Skin epidermis (tissue), 12 donors: ENCODE data around the gene DHX35.

Experiments
- H3K27ac ChIP-seq, 21 experiments: fragments of 200-600 bp; sonication (generic) in 11 of 21; one replicate each; pipeline ENCODE4 v1.5.0; 2020; ENCODE audit warnings: mild to moderate bottlenecking in 3 of 21, inconsistent platforms in 2 of 21, moderate library complexity in 2 of 21
- H3K4me3 ChIP-seq, 7 experiments: fragments of 200-600 bp; sonication (generic) in 2 of 7; one replicate each; pipeline ENCODE4 v1.5.0; 2020; ENCODE audit warnings: inconsistent platforms in 2 of 7, mild to moderate bottlenecking in 2 of 7, moderate library complexity in 1 of 7

DHX35 gene, protein sequence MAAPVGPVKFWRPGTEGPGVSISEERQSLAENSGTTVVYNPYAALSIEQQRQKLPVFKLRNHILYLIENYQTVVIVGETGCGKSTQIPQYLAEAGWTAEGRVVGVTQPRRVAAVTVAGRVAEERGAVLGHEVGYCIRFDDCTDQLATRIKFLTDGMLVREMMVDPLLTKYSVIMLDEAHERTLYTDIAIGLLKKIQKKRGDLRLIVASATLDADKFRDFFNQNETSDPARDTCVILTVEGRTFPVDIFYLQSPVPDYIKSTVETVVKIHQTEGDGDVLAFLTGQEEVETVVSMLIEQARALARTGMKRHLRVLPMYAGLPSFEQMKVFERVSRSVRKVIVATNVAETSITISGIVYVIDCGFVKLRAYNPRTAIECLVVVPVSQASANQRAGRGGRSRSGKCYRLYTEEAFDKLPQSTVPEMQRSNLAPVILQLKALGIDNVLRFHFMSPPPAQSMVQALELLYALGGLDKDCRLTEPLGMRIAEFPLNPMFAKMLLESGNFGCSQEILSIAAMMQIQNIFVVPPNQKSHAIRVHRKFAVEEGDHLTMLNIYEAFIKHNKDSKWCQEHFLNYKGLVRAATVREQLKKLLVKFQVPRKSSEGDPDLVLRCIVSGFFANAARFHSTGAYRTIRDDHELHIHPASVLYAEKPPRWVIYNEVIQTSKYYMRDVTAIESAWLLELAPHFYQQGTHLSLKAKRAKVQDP

DNA sequence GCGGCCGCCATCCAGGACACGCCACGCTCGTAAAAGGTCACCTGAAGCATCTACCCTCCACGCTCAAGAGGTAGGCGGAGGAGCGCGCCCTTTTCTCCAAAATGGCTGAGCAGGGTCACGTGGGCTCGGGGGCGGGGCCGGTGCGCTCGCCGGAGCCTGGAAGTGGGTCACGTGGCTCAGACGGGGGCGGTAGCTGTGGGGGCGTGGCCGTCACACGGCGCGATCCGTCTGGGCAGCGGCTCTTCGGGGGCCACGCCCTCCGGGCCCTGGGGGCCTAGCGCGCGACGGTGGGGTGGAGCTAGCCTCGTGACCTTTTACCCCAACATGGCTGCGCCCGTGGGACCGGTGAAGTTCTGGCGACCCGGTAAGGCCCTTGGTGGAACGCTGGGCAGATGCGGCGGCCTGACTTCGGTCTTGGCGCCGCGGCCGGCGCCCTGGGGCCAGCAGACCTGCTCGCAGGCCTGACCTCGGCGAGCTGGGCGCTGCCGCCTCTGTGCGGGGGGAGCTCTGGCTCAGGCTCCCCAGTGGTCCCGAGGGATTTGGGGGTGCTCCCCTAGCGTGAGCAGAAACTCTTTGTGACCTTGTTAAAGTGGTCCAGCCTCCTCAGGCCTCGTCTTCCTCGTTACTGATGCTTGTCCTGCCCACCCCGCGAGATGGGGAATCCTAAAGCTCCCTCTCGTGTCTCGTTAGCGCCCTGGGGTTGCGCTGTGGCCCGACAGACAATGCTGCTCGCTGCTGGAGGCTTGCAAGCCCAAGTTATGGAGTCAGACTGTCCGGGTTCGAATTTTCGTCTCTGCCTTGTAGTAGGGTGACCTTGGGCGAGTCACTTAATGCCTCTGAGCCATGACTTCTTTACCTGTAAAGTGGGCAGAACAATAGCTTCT, at the start of gene DHX35:
DHX35 (plus strand) TSS at position 301 of the 884 bp plus-strand sequence; CDS start at position 325, 24 bp downstream.
- peak within 1 kb of the TSS; percentile 80 to 98 (median 91) for H3K27ac ChIP-seq

DNA sequence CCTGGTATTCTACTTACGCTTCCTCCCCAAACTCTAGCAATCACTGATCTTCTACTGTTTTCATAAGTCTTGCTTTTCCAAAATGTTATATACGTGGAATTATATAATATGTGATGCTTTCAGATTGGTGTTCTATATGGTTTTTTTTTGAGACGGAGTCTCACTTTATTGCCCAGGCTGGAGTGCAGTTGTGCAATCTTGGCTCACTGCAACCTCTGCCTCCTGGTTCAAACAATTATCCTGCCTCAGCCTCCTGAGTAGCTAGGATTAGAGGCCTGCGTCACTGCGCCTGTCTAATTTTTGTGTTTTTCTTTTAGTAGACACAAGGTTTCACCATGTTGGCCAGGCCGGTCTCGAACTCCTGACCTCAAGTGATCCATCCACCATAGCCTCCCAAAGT, 46.8 kb upstream of the DHX35 start:
- Histone ChIP-seq H3K27ac (no peak overlapping the region), H3K4me3 (no peak overlapping the region)

More for the DNA sequence above, at the start of gene DHX35:
- peak within 1 kb of the TSS; percentile 85 to 100 (median 96) for H3K4me3 ChIP-seq

DNA sequence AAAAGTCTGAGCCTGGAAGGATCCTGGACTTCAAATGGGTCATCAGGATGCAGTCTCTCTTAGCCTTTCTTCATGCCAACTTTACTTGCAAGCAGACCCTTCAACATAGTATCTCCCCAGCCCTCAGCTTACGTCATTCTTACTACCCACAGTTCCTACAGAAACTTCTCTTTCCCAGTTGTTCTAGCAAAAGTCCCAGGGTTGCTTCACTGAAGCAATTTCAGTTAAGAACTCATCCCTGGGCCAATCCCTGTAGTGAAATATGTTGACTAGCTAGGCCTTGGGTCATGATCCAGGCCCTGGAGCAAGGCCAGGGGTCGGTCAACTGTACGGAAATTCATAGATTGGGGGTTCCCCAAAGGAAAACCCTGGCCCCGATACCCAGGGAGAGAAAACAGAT, 44.5 kb upstream of the DHX35 start:
- Histone ChIP-seq H3K27ac (no peak overlapping the region), H3K4me3 (no peak overlapping the region)

DNA sequence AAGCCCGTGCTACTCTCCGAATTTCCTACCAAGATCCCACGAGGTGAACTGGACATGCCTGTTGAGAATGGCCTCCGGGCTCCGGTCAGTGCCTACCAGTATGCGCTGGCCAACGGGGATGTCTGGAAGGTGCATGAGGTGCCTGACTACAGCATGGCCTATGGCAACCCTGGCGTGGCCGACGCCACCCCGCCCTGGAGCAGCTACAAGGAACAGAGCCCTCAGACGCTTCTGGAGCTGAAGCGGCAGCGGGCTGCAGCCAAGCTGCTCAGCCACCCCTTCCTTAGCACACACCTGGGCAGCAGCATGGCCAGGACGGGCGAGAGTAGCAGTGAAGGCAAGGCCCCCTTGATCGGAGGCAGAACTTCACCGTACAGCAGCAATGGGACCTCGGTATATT, 44.0 kb upstream of the DHX35 start:
- Histone ChIP-seq H3K27ac (no peak overlapping the region), H3K4me3 (no peak overlapping the region)

DNA sequence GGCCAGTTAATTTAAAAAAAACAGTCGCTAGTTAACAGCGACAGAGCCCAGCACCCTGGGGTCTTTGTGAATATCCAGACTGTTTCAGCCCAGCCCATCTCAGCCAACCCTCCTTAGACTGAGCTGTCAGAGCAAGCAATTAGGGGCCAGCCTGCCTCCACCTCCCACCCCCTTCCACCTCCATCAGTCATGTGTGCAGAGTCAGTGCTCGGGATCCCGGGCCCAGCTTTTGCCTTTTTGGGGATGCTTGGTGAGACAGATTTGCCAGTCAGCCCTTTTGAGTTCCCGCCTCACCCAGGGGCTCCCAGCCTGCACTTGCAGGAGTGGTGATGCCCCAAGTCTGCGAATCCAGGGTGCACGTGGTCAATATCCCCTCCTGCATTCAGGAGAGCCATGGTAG, 42.5 kb upstream of the DHX35 start:
- Histone ChIP-seq H3K27ac (no peak overlapping the region), H3K4me3 (no peak overlapping the region)

DNA sequence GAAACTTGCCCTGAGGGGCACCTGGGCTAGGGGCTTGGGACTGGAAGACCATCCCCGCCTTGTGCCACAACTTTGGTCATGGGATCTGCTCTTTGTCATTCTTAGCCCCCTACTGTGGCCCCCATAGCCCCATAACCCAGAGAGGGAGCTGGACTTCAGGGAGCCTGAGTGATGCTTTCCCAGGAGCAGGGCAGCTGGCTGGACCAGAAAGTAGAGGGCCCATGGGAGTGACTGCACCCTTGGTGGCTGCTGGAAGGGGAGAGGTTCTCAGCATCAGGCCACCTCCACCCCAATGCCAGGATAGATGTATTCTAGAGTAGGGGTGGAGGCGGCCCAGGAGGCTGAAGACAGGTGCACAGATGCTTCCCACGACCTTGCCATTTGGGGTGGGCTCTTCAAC, 41.7 kb upstream of the DHX35 start:
- Histone ChIP-seq H3K27ac (no peak overlapping the region), H3K4me3 (no peak overlapping the region)

DNA sequence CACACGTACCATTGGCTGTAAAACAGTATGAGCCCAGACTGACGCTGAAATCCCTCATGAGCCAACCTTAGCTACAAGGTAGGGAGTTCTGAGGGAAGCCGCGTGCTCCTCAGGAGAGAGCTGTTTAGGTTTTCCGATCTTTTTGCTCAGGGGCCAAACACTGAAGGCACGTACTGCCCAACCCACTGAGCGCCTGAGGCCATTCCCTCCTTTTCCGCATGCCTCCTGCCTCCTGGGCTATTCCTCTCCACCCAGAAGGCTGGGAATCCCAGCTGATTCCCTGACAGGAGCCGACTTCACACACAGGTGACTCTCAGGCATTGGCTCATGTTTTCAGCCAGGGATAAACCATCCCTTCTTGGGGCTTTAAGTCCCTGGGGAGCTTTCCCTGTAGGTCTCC, 41.3 kb upstream of the DHX35 start:
- H3K27ac ChIP-seq = no peak overlapping the region

DNA sequence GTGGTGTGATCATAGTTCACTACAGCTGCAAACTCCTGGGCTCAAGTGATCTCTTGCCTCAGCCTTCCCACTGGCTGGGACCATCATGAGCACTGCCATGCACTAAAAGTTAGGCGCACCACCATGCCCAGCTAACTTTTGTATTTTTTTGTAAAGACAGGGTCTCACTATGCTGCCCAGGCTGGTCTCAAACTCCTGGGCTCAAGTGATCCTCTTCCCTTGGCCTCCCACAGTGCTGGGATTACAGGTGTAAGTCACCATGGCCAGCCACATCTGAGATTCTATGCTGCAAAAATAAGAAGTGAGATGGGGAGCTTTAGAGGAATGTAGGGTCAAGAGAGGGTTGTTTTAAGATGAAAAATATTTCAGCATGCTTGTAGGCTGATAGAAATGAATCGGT, 37.4 kb upstream of the DHX35 start:
- no peak overlapping the region for H3K27ac ChIP-seq
- H3K4me3 ChIP-seq = no peak overlapping the region

More for the DNA sequence above, 41.3 kb upstream of the DHX35 start:
- no peak overlapping the region for H3K4me3 ChIP-seq

DNA sequence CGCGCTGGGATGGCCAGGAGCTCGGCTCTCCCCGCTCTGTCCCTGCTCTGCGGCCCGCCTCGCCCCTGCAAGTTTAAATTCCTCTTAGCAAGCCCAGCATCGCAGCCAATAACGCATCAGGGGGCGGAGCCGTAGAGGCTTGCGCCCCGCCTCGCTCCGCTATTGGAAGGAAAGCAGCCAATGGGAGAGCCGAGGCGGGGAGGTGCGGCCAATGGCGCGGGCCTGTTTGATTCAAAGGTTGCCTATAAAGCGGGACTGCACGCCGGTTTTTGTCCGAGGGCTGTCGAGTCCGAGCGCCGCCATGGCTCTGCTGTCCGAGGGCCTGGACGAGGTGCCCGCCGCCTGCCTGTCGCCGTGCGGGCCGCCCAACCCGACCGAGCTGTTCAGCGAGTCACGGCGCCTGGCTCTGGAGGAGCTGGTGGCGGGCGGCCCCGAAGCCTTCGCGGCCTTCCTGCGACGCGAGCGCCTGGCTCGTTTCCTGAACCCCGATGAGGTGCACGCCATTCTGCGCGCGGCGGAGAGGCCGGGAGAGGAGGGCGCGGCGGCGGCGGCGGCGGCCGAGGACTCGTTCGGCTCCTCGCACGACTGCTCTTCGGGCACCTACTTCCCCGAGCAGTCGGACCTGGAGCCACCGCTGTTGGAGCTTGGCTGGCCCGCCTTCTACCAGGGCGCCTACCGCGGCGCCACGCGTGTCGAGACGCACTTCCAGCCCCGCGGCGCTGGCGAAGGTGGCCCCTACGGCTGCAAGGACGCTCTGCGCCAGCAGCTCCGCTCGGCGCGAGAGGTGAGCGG, 35.8 kb upstream of the DHX35 start, which contains the start of gene FAM83D:
FAM83D (plus strand) TSS at position 276 of the 792 bp plus-strand sequence; CDS start at position 302, 26 bp downstream.
- Histone ChIP-seq H3K4me3 (peak within 1 kb of the TSS; percentile 52 to 81 (median 69)), H3K27ac (peak within 1 kb of the TSS in 12 of 21 experiments; percentile 15 to 70 (median 46))

DNA sequence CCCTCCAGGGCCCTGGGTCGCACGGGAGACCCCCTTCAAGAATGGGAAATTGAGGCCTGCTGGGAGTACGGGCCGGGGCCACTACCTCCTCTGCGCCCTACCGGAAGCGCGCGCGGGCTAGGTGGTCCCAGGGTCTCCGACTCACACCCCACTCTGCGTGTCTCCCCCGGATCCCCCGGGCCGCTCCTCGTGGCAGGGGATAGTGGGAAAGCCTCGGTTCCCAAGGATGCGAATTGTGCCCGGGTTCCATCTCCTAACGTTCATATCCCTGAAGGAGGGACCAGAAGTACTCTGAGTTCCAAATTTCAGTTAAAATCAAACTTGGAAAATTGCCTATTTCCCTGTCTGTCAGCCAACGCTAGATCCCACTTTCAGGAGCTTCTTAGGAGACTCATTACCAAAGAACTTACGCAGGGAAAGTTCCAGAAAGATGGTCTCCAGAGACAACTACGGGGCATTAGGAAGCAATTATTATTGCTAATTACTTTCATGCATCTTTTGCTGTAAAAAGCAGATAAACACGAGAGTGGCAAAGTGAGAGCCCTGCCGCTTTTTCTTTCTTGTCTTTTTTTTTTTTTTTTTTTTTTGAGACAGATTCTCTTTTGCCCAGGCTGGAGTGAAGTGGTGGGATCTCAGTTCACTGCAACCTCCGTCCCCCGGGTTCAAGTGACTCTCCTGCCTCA, 35.1 kb upstream of the DHX35 start:
- Histone ChIP-seq H3K4me3 (peak overlapping the region; percentile 52 to 81 (median 69)), H3K27ac (peak overlapping the region in 11 of 21 experiments; percentile 15 to 70 (median 48))

DNA sequence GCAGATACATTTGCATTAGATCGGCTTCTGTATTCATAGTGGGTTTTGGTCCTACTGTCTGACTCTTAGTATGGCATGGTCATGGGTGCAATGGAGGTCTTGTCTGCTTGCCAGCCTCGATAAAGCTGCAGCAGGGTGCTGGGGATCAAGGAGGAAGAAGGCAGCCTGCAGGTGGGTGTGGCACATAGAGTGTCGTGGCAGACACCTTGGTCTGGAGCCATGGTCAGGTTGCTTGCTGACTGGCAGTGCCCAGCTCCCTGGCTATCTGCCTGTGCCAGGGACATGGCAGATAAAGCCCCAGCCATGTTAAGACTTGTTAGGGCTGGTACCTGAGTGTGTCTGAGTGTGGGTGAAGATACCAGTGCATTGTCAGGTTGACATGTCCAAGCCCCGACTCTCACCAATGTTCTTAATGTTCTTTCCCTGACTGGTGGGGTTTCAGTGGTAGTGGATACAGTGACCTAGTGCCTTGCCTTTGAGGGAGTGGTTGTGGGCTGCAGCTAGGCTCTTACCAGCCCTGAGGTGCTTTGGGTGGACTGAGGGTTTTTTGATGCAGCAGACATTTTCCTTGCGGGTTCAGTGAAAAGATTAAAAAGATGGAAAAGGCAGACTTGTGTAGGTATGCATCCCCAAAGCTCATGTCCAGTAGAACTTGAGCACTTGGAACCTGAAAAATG, 34.1 kb upstream of the DHX35 start:
- Histone ChIP-seq H3K4me3 (peak overlapping the region in 5 of 7 experiments; percentile 1 to 81 (median 69)), H3K27ac (no peak overlapping the region)

DNA sequence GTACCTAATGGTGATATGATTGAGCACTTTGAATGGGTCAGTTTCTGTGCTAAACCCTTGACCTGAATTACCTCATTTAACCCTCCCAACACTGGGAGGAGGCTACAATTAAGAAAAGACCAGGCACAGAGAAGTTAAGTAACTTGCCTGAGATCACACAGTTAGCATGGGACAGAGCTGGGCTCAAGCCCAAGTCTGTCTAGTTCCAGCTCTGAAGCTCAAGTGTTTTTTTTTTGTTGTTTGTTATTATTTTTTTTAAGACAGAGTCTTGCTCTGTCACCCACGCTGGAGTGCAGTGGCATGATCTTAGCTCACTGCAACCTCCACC, 31.9 kb upstream of the DHX35 start:
- Histone ChIP-seq H3K27ac (no peak overlapping the region), H3K4me3 (no peak overlapping the region)

DNA sequence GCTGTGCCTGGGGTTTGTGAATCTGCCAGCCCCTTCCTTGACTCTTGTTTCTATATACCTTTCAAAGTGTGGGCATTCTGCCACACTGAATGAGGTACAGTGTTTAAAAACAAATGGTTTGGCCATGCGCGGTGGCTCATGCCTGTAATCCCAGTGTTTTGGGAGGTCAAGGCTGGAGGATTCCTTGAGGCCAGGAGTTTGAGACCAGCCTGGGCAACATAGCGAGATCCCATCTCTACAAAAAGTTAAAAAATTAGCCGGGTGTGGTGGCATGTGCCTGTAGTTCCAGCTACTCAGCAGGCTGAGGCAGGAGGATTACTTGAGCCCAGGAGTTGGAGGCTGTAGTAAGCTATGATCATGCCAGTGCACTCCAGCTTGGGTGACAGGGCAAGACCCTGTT, 30.2 kb upstream of the DHX35 start:
- peak overlapping the region in 2 of 21 experiments; percentile 15 to 50 for H3K27ac ChIP-seq

DNA sequence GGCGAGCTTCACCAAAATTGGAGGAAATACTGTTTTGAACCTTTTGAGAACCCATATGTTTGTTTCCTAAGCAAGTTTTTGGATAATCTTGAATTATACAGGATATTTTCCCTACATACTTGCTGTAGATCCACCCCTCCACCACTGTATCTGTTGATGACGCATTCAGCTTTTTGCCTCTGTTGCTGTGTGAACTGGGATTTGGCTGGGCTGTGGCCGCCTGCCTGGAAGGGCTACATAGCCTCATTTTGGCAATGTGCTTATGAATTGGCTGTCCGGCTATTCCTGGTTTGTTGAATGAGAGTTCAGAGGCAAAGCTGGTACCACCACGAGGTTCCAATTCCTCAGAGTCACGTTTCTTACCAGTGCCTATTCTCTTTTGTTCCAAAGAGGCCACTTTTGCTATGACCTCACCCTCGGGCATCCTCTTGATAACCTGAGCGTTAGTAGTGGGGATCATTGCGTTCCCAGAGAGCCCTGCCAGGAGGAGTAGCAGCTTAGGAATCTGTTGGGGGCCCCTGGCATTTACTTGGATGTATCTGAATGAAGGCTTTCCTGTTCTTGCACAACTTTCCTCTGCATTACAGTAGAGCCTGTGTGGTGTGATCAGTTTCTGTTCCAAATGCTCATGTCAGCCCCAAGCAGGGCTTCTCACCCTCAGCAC, 29.6 kb upstream of the DHX35 start:
- peak overlapping the region in 2 of 21 experiments; percentile 15 to 50 for H3K27ac ChIP-seq

More for the DNA sequence above, 30.2 kb upstream of the DHX35 start:
- no peak overlapping the region for H3K4me3 ChIP-seq

DNA sequence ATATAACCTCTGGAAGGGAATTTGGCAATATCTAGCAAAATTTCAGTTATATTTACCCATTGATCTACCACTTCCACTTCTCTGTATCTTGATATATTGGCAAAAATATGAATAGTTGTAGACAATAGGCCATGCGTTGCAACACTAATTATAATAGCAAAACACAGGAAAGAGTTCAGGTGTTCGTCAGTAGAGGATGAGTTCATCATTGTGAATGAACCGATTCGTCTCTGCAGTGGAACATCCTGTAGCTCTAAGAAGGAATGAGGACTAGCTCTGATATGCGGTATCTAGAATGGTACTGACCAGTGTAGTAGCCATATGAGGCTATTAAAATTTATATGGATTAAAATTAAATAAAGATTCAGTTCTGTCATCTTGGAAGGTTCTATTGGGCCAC, 27.6 kb upstream of the DHX35 start:
- Histone ChIP-seq H3K4me3 (no peak overlapping the region), H3K27ac (no peak overlapping the region)

More for the DNA sequence above, 29.6 kb upstream of the DHX35 start:
- H3K4me3 ChIP-seq = no peak overlapping the region

DNA sequence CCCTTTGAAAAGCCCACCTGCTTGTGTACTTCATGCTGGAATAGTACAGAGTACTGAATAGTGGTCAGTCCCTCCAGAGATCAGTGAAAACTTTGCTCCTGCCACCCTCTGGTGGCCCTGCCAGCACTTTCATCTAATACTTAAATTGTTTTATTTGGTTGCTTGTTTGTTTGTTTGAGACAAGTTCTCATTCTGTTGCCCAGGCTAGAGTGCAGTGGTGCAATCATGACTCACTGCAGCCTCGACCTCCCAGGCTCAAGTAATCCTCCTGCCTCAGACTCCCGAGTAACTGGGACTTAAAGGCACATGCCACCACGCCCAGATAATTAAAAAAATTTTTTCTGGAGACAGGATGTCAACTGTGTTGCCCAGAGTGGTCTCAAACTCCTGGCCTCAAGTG, 26.9 kb upstream of the DHX35 start:
- H3K4me3 ChIP-seq = no peak overlapping the region
- H3K27ac ChIP-seq = no peak overlapping the region

DNA sequence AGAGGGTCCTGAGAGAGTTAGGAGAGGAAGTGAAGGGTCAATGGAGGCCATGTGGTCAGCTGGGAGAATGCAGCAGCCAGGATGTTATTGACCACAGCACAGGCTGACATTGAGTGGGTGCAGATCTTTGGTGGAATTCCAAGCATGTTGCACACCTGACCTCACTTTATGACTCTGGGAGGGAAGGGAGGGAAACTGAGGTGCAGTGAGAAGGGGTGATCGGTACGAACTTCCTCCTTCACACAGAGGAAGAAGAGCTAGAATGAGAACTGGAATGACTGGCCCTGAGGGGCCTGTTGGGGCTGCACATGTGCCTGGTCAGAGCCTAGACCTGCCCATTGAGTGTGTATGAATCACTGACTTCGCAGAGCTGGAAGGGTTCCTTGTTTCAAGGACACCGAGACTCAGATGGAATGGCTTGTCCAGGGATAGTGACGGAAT, 26.2 kb upstream of the DHX35 start:
- H3K27ac ChIP-seq = no peak overlapping the region
- no peak overlapping the region for H3K4me3 ChIP-seq
